ENCODE results near the gene EMCN. TPM values are rescaled to one million over a fixed set of nuclear protein-coding genes. Genes with fewer than 3 reads are reported as not detected.

EMCN gene
- total RNA-seq, 2 experiments from 2014 or later, result not detected

DNA sequence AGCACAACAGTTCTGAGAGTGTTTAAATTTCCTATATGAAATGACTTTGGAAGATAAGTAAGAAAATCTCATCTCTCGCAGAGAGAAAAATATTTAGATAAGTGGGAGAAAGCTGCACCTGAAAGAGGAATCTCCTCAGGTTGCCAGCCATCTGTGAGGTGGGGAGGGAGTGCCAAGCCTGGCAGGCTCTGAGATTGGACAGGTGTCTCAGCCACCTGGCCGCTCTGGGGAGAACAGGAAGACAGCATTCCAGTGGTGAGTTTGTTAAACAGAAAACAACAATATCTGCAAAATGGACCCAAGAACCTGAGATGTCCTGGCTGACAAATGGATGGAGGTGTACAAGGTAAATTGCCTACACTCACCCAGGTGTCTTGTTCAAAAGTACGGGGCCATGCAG, 31.3 kb downstream of the EMCN start:
- ChIA-PET POLR2A (no interaction called here), CTCF (interaction anchor here (1.0 kb wide), 1 partner anchor 15 kb away, joined by 3 read pairs; no protein-coding TSS in a partner anchor)
- ATAC-seq, result no peak
- no peak for DNase-seq
- H3K36me3 Mint-ChIP-seq (ENCODE audit: low read depth), result no peaks in the 10 kb centered on the region
- H3K27ac Mint-ChIP-seq, result no peak overlapping the region
- no peak overlapping the region for H3K4me3 Mint-ChIP-seq
- peaks cover 2% of the 10 kb centered on the region for H3K27me3 Mint-ChIP-seq (ENCODE audit: low read depth)
- no peaks in the 10 kb centered on the region for H3K9me3 Mint-ChIP-seq (ENCODE audit: insufficient read depth)
- no peaks in the 10 kb centered on the region for H3K4me1 Mint-ChIP-seq (ENCODE audit: low read depth)

DNA sequence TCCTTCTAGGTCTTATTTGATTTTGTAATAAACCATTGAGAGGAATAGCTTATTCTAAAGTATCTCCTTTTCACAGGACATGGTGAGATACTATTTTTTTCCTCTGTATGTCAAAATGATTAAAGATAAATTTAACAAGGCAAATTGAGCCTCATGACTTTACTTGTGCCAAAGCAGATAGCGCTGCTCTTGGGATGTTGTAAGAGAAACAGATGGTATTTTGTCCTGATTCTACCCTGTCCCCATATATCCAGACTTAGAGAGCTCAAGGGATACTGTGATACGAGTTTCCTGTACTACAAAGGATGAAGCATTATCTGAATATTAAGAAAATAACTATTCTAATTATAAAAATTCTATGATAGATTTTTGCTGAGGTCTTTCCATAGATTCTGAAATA, 34.0 kb downstream of the EMCN start:
- DNase-seq (no peak), ATAC-seq (no peak)
- ChIA-PET CTCF (no interaction called here), POLR2A (no interaction called here)
- H3K27ac Mint-ChIP-seq, result no peak overlapping the region
- no peak overlapping the region for H3K4me3 Mint-ChIP-seq
- peaks cover 2% of the 10 kb centered on the region for H3K27me3 Mint-ChIP-seq (ENCODE audit: low read depth)
- H3K9me3 Mint-ChIP-seq (ENCODE audit: insufficient read depth), result no peaks in the 10 kb centered on the region
- H3K36me3 Mint-ChIP-seq (ENCODE audit: low read depth), result no peaks in the 10 kb centered on the region
- H3K4me1 Mint-ChIP-seq (ENCODE audit: low read depth), result no peaks in the 10 kb centered on the region

- no peak overlapping the region for H3K4me3 Mint-ChIP-seq
- no peaks in the 10 kb centered on the region for H3K36me3 Mint-ChIP-seq (ENCODE audit: low read depth)
- ATAC-seq (no peak), DNase-seq (no peak)
- CTCF ChIA-PET, result no interaction called here
- H3K4me1 Mint-ChIP-seq (ENCODE audit: low read depth), result no peaks in the 10 kb centered on the region
- H3K27ac Mint-ChIP-seq, result no peak overlapping the region
- POLR2A ChIA-PET, result no interaction called here
- peaks cover 2% of the 10 kb centered on the region for H3K27me3 Mint-ChIP-seq (ENCODE audit: low read depth)
- no peaks in the 10 kb centered on the region for H3K9me3 Mint-ChIP-seq (ENCODE audit: insufficient read depth)
Measured at GRCh38 chr4:100479971-100480370, 37.9 kb downstream of the EMCN start.

GRCh38 chr4:100469555-100469954, 48.3 kb downstream of the EMCN start:
- DNase-seq (no peak), ATAC-seq (no peak)
- no peaks in the 10 kb centered on the region for H3K9me3 Mint-ChIP-seq (ENCODE audit: insufficient read depth)
- no peaks in the 10 kb centered on the region for H3K36me3 Mint-ChIP-seq (ENCODE audit: low read depth)
- no peaks in the 10 kb centered on the region for H3K27me3 Mint-ChIP-seq (ENCODE audit: low read depth)
- no peaks in the 10 kb centered on the region for H3K4me1 Mint-ChIP-seq (ENCODE audit: low read depth)
- ChIA-PET CTCF (no interaction called here), POLR2A (no interaction called here)
- no peak overlapping the region for H3K4me3 Mint-ChIP-seq
- H3K27ac Mint-ChIP-seq, result no peak overlapping the region

GRCh38 chr4:100466501-100466900, 51.3 kb downstream of the EMCN start:
- ChIA-PET POLR2A (no interaction called here), CTCF (no interaction called here)
- no peaks in the 10 kb centered on the region for H3K9me3 Mint-ChIP-seq (ENCODE audit: insufficient read depth)
- H3K27ac Mint-ChIP-seq, result no peak overlapping the region
- H3K36me3 Mint-ChIP-seq (ENCODE audit: low read depth), result no peaks in the 10 kb centered on the region
- DNase-seq (no peak), ATAC-seq (no peak)
- no peak overlapping the region for H3K4me3 Mint-ChIP-seq
- no peaks in the 10 kb centered on the region for H3K27me3 Mint-ChIP-seq (ENCODE audit: low read depth)
- no peaks in the 10 kb centered on the region for H3K4me1 Mint-ChIP-seq (ENCODE audit: low read depth)

DNA sequence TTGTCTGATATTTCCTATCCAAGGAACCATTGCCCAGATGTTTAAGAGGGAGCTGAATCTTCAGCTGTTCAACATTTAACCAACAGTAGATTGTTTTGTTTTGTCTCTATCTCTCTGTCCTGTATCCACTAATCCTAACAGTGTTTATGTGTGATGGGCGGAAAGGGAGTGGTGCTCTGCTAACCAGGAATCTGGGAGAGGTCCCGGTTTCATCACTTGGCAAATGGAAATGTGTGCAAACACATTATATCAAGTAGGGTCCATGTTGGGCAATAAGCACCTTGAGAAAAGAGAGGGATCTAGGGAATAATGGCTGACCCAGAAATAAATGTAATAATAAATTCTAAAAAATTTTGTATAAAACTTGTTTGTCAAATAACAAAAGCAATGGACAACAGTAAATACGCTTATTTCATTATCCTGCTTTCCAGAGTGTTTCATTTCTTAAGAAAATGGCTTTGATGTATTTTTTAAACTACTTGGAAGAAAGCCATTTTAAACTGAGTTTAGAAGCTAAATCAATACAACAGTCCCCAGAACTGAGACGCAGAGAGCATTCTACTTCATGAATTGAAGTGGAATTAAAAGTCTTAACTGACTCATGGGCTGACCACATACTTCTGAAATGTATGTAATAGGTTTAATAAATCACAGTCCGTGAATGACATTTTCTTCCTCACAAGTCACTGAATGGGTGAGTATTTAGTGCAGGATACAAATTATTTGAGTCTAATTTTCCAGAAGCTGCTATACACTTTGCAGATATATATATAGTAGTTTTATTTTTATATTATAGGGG, 55.8 kb downstream of the EMCN start:
- Mint-ChIP-seq H3K27ac (no peak overlapping the region), H3K9me3 (ENCODE audit: insufficient read depth) (no peaks in the 10 kb centered on the region), H3K36me3 (ENCODE audit: low read depth) (peaks cover 1% of the 10 kb centered on the region), H3K27me3 (ENCODE audit: low read depth) (no peaks in the 10 kb centered on the region), H3K4me3 (no peak overlapping the region), H3K4me1 (ENCODE audit: low read depth) (peaks cover 9% of the 10 kb centered on the region)
- POLR2A ChIA-PET, result no interaction called here
- no peak for ATAC-seq
- CTCF ChIA-PET, result no interaction called here
- DNase-seq, result no peak

GRCh38 chr4:100450449-100450848, 67.4 kb downstream of the EMCN start:
- Mint-ChIP-seq H3K4me1 (ENCODE audit: low read depth) (no peaks in the 10 kb centered on the region), H3K36me3 (ENCODE audit: low read depth) (no peaks in the 10 kb centered on the region), H3K27me3 (ENCODE audit: low read depth) (no peaks in the 10 kb centered on the region), H3K9me3 (ENCODE audit: insufficient read depth) (peaks cover 3% of the 10 kb centered on the region), H3K4me3 (no peak overlapping the region), H3K27ac (no peak overlapping the region)
- DNase-seq (no peak), ATAC-seq (no peak)
- CTCF ChIA-PET, result no interaction called here
- POLR2A ChIA-PET, result no interaction called here

GRCh38 chr4:100431416-100431815, 86.4 kb downstream of the EMCN start:
- CTCF ChIA-PET, result no interaction called here
- H3K4me3 Mint-ChIP-seq, result no peak overlapping the region
- peaks cover 2% of the 10 kb centered on the region for H3K4me1 Mint-ChIP-seq (ENCODE audit: low read depth)
- peaks cover 4% of the 10 kb centered on the region for H3K27me3 Mint-ChIP-seq (ENCODE audit: low read depth)
- ATAC-seq, result no peak
- no peak overlapping the region for H3K27ac Mint-ChIP-seq
- H3K36me3 Mint-ChIP-seq (ENCODE audit: low read depth), result no peaks in the 10 kb centered on the region
- POLR2A ChIA-PET, result no interaction called here
- DNase-seq, result no peak
- no peaks in the 10 kb centered on the region for H3K9me3 Mint-ChIP-seq (ENCODE audit: insufficient read depth)

GRCh38 chr4:100430451-100430850, 87.4 kb downstream of the EMCN start:
- ChIA-PET POLR2A (no interaction called here), CTCF (no interaction called here)
- no peak for DNase-seq
- Mint-ChIP-seq H3K27me3 (ENCODE audit: low read depth) (peaks cover 4% of the 10 kb centered on the region), H3K4me3 (no peak overlapping the region), H3K4me1 (ENCODE audit: low read depth) (peaks cover 2% of the 10 kb centered on the region), H3K27ac (no peak overlapping the region), H3K36me3 (ENCODE audit: low read depth) (no peaks in the 10 kb centered on the region), H3K9me3 (ENCODE audit: insufficient read depth) (no peaks in the 10 kb centered on the region)
- no peak for ATAC-seq

DNA sequence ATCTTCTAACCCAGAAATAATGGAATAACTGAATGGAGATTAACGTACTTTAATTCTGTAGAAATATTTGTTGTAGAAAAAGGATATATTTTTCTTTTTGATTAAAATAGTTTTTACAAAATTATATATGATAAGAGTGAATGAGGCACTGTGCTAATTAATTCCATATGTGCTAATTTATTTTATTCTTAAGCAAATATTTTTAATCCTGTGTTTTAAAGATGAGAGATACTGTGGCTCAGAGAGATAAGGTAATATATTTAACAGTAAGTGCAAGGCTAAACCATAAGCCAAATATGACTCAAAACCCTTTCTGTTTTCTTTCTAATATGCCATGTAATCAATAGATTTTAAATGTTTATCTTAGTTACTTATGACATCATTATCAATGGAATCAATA, 88.2 kb downstream of the EMCN start:
- Mint-ChIP-seq H3K4me1 (ENCODE audit: low read depth) (peaks cover 2% of the 10 kb centered on the region), H3K27me3 (ENCODE audit: low read depth) (peaks cover 4% of the 10 kb centered on the region), H3K36me3 (ENCODE audit: low read depth) (no peaks in the 10 kb centered on the region), H3K9me3 (ENCODE audit: insufficient read depth) (no peaks in the 10 kb centered on the region), H3K4me3 (no peak overlapping the region), H3K27ac (no peak overlapping the region)
- DNase-seq (no peak), ATAC-seq (no peak)
- ChIA-PET CTCF (no interaction called here), POLR2A (no interaction called here)

GRCh38 chr4:100428051-100428450, 89.8 kb downstream of the EMCN start:
- Mint-ChIP-seq H3K27me3 (ENCODE audit: low read depth) (peaks cover 4% of the 10 kb centered on the region), H3K4me1 (ENCODE audit: low read depth) (peaks cover 2% of the 10 kb centered on the region), H3K4me3 (no peak overlapping the region), H3K27ac (no peak overlapping the region), H3K9me3 (ENCODE audit: insufficient read depth) (no peaks in the 10 kb centered on the region), H3K36me3 (ENCODE audit: low read depth) (no peaks in the 10 kb centered on the region)
- no peak for DNase-seq
- ChIA-PET CTCF (no interaction called here), POLR2A (no interaction called here)
- ATAC-seq, result no peak

- no peaks in the 10 kb centered on the region for H3K36me3 Mint-ChIP-seq (ENCODE audit: low read depth)
- DNase-seq, result no peak
- no peak overlapping the region for H3K4me3 Mint-ChIP-seq
- no peak for ATAC-seq
- ChIA-PET CTCF (no interaction called here), POLR2A (no interaction called here)
- no peaks in the 10 kb centered on the region for H3K9me3 Mint-ChIP-seq (ENCODE audit: insufficient read depth)
- H3K4me1 Mint-ChIP-seq (ENCODE audit: low read depth), result no peaks in the 10 kb centered on the region
- no peaks in the 10 kb centered on the region for H3K27me3 Mint-ChIP-seq (ENCODE audit: low read depth)
- no peak overlapping the region for H3K27ac Mint-ChIP-seq
Measured at GRCh38 chr4:100424376-100424775, 93.4 kb downstream of the EMCN start.

GRCh38 chr4:100422894-100423293, 94.9 kb downstream of the EMCN start:
- CTCF ChIA-PET, result no interaction called here
- Mint-ChIP-seq H3K4me1 (ENCODE audit: low read depth) (no peaks in the 10 kb centered on the region), H3K36me3 (ENCODE audit: low read depth) (no peaks in the 10 kb centered on the region), H3K27ac (no peak overlapping the region), H3K9me3 (ENCODE audit: insufficient read depth) (no peaks in the 10 kb centered on the region), H3K4me3 (no peak overlapping the region), H3K27me3 (ENCODE audit: low read depth) (peaks cover 4% of the 10 kb centered on the region)
- no peak for DNase-seq
- ATAC-seq, result no peak
- POLR2A ChIA-PET, result no interaction called here

Measured in activated CD8-positive, alpha-beta T cell treated with anti-CD3 and anti-CD28 coated beads, Interleukin-2, amount 10 ng/mL, durations not matched to agents 7 days and 5 days (primary cell).